HG02571 (cell line): Measurements from ENCODE around the gene MYH3.
"Not testable (repeated sequence)": the region's sequence is repeated elsewhere in the genome, so short reads cannot be mapped to it uniquely, and the experiment has no call there.

ENCODE experiments used
- ATAC-seq: cut with Tn5 transposase; IDR thresholded peaks from one replicate; pipeline ENCODE4 v1.9.1; 2021; ENCODE audit warnings: mild to moderate bottlenecking, moderate library complexity; ENCODE audit not compliant: unreplicated experiment

The MYH3 gene

DNA sequence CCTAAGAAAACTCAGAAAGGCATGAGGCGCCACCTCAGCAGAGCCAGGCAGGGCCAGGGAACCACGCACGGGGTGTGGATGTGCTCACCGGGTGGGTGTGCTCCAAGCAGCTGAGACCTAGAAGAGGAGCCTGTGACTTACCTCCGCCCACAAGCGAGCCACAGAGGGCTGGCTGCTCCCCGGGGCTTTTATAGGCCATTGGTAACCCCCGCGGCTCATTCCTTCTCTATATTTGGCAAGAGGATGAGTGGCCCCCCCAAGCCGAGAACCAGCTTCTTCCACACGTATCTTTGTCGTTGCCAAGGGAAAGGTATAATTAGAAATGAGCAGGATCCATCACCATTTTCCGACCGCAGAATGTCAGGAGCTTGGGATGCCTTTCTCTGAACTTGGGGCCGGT, at the start of gene MYH3:
MYH3 (minus strand) TSS at position 162 of the 400 bp plus-strand sequence. CDS start 2,245 bp downstream, outside the sequence.
- no peak for ATAC-seq

DNA sequence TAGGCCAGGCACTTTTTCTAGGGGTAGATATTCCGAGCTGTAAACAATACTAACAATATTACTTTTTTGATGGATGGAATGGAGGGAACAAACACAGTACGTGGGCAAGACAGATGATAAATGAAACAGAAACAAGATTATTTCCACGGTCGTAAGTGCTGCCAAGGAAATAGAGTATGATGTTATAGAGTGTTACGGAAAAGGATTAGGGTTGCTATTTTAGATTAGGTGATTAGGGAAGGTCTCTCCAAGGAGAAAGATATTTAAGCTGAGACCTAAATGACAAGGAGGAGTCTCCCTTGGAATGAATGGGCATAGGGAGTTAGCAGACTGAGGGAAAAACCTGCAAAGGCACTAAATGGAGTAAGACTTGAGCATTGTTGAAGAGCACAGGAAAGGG, 48.6 kb upstream of the MYH3 start:
- no peak for ATAC-seq

- ATAC-seq: no peak
Observed at GRCh38 chr17:10702574-10702973, 45.5 kb upstream of the MYH3 start.

- no peak for ATAC-seq
Observed at GRCh38 chr17:10699856-10700255, 42.7 kb upstream of the MYH3 start.

DNA sequence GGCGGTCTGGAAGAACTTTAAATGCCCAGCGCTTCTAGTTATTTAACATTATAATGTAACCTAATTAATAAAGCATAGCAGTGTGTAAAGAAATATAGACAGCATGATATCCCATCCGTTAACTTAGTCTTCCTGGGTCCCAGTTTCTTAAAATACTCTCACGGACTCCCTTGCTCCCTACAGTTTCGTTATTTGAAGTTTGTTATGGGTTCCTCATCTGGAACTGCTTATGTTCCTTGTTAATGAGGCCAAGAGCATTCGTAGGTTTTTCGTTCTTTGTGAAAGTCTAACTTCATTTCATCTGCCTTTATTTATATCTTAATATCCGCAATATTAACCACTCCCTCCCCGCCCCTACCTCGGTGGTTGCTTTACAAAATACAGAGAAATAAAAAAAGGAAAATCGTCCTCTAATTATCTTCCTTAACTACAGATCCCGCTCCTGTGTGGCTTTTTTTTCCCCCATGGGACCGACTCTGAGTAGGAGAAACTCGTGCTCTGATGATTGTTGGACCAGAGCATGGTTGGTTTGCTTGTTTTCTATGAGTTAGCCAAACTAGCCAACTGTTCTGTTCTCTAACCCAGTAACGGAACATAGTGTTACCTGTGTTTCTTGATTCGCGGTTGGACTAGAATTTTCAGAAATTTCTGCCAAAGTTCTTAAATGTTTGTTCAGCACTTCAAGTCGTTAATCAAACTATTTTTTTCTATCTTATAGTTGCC, 41.1 kb upstream of the MYH3 start:
- no peak for ATAC-seq

GRCh38 chr17:10697092-10698081, 40.3 kb upstream of the MYH3 start, which contains the start of the genes ADPRM and SCO1:
TSS of gene ADPRM (plus strand) at chr17:10697594. CDS start at chr17:10704927, 7,333 bp downstream.
TSS of gene SCO1 (minus strand) at chr17:10697533. CDS start at chr17:10697507, 26 bp downstream.
- ATAC-seq: peak; percentile 90

DNA sequence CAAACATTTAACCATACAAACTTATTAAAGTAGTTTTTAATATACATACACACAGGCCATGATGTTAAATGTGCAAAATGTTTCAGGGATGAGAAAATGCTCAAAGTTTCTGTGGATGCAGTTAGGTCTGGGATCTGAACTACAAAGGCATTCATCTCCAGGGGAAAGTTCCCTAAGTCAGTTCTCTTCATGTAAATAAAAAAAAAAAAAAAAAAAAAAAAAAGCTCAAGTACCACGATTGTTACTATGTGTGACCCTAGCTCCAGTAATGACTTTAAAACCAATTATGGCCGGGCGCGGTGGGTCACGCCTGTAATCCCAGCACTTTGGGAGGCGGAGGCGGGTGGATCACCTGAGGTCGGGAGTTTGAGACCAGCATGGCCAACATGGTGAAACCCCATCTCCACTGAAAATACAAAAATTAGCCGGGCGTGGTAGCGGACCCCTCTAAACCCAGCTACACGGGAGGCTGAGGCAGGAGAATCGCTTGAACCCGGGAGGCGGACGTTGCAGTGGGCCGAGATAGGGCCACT, 38.8 kb upstream of the MYH3 start:
- ATAC-seq: not testable (repeated sequence)

GRCh38 chr17:10687499-10687898, 30.4 kb upstream of the MYH3 start:
- ATAC-seq: no peak

- no peak for ATAC-seq
Observed at GRCh38 chr17:10683853-10684252, 26.7 kb upstream of the MYH3 start.

GRCh38 chr17:10681866-10682446, 24.8 kb upstream of the MYH3 start:
- ATAC-seq: no peak

GRCh38 chr17:10674704-10675103, 17.6 kb upstream of the MYH3 start:
- ATAC-seq: no peak

- no peak for ATAC-seq
Observed at GRCh38 chr17:10673312-10673711, 16.2 kb upstream of the MYH3 start.

DNA sequence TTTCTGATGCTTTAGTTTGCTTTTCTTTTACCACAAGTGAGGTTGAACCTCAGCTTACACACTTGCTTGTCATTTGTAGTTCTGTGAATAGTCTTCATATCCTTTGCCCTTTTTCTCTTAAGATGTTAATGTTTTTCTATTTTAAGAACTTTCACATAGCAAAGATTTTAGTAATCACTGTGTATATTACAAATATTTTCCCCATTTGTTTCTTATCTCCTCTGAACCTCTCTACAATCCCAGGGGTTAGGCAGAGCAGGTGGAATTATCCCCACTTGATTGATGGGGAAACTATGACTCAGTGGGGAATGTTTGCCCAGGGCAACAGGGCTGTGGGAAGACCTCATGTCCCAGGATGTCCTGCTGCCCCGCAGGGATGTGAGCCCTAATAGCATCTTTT, 11.7 kb upstream of the MYH3 start:
- ATAC-seq: no peak

DNA sequence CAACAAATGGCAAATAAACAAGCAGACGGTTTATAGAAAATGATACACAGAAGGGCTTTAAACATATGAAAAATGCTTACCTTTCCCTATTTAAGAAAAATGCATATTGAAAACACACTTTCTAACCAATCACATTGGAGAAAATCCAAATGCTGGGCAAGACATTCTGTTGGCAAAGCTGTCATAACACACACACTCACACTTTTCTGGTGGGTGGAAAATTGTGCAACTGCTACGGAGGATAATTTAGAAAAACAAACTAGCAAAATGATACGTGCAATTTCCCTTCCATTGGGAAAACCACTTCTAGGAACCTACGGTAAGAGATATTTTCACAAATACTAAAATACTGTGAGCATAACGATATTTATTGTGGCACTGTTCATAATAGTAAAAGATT, 9.8 kb upstream of the MYH3 start:
- no peak for ATAC-seq

DNA sequence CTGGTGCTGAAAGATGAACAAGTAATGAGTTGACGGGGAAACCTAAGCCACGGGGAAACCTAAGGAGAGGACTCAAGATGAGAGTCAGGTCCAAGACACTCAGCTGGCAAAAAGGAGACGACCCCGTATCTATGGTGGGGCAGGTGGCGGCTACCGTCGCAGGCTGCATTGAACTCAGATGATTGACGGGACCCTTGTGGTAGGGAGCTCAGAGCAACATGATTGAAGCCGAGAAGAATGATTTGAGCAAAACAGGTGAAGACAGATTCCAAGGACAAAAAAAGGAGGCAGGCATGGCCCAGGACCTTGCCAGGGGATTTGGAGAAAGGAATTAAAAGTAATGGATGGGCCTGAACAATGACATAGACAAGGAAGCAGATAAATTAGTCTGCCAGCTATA, 7.5 kb upstream of the MYH3 start:
- no peak for ATAC-seq

GRCh38 chr17:10663231-10663630, 6.1 kb upstream of the MYH3 start:
- no peak for ATAC-seq

DNA sequence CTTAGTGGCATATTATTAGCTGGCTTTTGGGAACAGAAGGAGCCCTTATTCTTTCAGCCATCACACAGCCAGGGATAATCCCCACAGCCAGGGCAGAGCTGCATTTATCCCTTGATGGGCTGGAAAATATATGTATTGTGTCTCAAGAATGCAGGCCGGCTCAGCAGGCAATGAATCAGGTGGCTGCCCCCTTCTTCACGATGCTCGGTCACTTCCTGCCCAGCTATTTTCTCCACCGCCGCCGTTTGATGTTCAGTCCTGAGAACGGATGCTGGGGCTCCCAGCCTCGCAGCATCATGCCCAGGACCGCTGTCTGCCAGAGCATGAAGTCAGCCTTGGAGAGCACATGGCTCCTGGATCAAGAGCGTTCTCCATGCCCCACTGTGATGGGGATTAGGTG, 4.3 kb upstream of the MYH3 start:
- no peak for ATAC-seq

DNA sequence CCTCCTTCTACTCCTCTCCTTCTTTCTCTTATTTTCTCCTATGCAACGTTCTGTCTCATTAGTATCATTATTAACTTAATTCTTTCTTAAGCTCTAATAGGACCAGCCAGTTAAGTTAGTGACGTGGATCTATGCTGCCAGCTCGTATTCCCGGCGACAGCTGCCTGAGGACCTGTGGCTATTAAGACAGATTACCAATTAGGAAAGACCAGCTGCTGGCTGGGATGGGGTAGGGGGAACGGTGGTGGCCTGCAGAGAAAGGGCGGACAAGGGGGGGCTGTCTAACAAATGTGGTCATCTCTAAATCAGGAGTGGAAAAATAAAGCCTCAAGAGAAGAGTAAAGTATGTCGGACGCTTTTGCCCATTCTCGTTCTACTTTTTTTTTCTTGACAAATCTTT, 770 bp upstream of the MYH3 start:
- no peak for ATAC-seq

- no peak for ATAC-seq
Observed at GRCh38 chr17:10653987-10654386, 3.1 kb downstream of the MYH3 start.

- no peak for ATAC-seq
Observed at GRCh38 chr17:10652984-10653659, 4.0 kb downstream of the MYH3 start.

DNA sequence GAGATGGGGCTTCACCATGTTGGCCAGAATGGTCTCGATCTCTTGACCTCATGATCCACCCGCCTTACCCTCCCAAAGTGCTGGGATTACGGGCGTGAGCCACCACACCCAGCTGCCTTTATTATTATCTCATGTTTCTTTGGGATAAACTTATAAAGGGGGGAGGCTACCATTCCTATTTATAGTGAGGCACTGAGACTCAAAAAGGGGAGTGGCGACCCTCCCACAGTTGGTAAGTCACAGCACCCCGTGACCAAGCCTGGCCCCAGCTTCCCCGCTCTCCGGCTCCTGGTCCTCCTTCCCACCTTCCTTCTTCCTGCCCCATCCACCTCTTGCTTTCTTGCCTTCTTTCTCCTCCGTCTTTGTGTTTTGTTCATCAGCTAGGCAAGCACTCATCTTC, 5.2 kb downstream of the MYH3 start:
- ATAC-seq: no peak
